ENCODE measurements around the gene LRP1.

The LRP1 gene

DNA sequence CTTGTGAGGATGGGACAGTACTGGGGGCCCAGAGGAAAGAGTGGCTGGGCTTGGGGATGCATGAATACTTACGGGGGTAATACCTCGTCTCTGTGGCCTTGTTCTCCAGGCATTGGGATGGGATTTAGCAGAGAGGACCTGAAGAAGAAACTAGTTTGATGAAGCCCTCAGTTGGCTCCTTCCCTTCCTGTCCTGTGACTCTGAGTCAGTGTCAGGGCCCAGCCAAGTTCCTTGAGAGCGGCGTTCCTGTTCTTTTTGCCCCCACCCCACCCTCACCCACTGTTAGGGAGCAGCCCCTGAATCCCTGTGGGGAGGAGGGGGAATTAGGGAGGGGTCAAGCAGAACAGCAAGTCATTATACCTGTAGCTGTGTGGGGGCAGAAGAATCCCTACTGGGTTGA is 24.4 kb downstream of the LRP1 start:
- no peak for DNase-seq (ENCODE audit: low read depth in 2 of 2, low spot score in 1 of 2)

DNA sequence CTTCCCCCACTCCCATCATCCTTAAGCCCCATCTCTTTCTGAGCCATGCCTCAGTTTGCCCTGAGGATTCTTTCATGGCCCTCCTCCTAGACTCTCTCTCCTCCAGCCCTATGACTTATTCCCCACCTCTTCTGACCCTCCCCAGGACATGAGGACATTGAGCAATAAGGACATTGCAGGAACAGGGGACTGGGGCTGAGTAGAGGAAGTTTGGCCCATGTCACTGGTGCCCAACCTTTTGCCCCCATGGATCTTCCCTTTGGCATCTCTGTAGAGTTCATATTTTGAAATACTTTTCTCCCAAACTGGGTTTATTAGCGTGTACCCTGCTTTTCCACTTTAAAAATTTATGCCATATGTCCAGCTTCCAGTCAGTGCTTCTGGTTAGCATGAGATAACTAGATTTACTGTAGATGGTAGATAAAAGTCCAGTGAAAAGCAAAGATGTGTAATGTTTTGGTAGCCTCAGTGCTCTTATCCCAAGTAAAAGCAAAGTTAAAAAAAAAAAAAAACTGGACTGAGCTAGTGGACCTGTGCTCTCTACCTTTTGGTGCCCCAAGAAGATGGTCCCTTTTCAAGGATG is 25.2 kb downstream of the LRP1 start:
- no peak for DNase-seq (ENCODE audit: low read depth in 2 of 2, low spot score in 1 of 2)

DNA sequence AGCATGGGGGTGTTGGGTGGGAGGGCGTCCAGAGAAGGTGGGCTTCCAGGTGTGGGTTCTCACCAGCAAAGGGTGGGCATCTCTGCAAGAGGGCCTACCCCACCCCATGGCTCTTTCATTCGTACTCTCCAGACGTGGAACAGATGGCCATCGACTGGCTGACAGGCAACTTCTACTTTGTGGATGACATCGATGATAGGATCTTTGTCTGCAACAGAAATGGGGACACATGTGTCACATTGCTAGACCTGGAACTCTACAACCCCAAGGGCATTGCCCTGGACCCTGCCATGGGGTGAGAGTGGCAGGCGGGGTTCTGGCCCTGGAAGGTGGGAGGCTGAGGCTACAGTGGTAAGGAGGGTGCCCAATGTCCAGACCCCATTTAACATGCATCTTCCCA is 25.8 kb downstream of the LRP1 start:
- DNase-seq (ENCODE audit: low read depth in 2 of 2, low spot score in 1 of 2), result no peak

DNA sequence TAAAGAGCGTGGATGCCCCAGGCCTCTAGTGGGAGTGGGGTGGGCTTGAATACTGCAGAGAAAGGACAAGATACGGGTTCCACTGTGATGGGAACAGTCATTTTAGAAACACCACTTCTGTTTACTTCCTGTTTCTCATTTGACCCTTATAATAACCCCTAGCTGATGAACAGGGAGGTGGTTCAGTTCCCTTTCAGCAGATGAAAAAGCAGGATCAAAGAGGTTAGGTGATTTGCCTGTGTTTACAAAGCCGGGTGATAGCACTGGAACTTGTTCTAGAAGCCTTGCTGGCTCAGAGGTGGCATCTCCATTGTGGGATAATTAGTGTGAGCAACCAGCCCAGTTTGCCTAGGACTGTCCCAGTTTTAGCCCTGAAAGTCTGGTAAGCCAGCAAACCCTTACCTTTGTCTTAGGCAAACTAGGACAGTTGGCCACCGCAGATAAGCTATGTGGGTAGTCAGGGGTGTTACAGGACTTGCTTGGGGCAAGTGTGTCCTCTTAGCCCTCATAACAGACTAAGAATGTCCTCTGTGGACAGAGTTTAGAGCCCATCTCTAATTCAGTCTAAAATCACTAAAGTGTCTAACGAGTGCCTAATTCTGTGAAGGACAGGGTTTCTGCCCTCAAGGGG is 26.6 kb downstream of the LRP1 start:
- DNase-seq (ENCODE audit: low read depth in 2 of 2, low spot score in 1 of 2), result no peak

DNA sequence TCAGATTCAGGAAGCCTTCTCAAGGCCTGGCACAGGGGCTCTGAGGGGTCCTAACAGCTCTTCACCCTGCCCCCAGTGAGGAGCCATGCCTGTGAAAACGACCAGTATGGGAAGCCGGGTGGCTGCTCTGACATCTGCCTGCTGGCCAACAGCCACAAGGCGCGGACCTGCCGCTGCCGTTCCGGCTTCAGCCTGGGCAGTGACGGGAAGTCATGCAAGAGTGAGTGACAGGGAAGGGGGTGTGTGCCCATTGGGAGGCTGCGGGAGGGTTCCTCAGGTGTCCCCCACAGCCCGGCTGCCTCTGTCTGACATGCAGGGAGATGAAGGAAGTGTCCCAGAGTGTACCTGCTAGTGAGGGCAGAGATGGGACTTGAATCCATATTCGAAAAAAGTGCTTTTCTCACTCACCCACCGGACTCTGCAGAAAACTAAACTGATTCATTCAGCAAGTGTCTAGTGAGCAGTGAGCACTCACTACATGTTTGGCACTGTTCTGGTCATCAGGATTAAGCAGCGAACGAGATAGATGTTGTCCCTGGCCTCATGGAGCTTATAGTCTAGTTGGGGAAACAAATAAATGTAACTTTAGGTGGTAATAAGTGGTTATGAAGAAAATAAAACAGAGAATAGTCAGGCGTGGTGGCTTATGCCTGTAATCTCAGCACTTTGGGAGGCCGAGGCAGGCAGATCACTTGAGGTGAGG is 28.6 kb downstream of the LRP1 start:
- DNase-seq (ENCODE audit: low read depth in 2 of 2, low spot score in 1 of 2), result no peak

DNA sequence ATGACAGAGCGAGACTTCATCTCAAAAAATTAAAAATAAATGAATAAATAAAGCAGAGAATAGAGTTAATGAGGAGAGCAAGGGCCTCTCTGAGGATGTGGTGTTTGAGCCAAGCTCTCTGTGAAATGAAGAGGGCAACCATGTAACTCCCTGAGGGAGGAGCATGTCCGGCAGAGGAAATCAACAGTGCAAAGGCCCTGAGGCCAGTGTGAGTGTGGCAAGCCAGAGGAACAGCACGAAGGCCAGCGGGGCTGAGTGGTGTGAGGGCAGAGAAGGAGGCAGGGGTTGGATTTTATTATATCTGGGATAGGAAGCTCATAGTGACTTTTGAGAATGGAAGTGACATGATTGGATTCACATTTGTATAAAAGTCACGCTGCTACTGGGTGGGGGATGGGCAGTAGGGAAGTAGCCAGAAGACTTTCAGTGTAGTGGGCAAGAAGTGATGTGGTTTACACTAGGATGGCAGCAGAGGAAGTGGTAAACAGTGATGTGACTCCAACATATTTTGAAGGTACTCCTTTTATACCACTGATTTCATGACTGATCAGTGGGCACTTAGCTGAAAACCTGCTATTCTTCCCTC is 29.4 kb downstream of the LRP1 start:
- no peak for DNase-seq (ENCODE audit: low read depth in 2 of 2, low spot score in 1 of 2)

DNA sequence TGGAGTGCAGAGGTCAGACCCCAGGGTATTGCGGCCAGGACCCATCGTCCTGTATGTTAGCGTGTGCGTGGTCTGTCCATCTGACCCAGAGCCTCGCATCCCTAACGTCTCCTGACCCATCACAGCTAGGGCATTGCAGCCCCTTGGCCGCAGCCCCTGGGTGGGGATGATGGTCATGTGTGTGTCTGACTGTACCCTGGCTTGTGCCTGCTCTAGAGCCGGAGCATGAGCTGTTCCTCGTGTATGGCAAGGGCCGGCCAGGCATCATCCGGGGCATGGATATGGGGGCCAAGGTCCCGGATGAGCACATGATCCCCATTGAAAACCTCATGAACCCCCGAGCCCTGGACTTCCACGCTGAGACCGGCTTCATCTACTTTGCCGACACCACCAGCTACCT is 29.9 kb downstream of the LRP1 start:
- no peak for DNase-seq (ENCODE audit: low read depth in 2 of 2, low spot score in 1 of 2)

DNA sequence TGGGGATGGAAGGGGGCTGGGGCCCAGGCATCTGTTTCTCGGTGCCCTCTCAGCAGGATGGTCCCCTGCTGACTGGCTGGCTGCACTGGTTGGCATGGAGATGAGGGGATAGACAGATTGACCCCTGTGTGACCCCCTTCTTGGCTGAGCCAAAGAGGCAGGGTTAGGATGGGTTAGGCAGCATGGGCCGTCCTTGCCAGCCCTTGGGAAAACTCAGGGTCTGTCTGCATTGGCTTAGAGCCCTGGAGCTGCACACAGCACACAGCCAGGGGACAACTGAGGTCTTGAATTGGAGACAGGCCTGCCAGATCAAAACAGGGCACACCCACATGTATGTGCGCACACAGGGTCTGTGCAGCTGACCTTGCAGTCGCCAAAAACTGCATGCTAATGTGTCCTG is 30.4 kb downstream of the LRP1 start:
- no peak for DNase-seq (ENCODE audit: low read depth in 2 of 2, low spot score in 1 of 2)

DNA sequence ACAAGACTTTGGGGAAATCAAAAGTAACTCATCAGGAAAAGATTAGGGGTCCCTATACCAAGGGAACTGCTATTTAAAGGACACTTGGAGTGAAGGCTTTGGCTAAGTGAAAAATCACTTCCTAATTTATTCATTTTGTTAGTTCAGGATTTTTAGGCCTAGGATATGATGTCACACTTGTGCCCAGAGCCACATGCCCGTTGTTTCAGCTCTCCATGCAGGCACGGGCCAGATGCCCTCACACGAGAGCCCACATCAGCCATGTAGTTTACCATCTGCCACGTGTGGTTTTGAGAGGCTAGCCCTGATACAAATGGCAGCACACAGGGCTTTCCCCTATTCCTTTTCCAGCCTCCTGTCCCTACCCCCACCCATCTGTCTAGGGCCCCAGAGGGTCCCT is 31.0 kb downstream of the LRP1 start:
- DNase-seq (ENCODE audit: low read depth in 2 of 2, low spot score in 1 of 2), result no peak

DNA sequence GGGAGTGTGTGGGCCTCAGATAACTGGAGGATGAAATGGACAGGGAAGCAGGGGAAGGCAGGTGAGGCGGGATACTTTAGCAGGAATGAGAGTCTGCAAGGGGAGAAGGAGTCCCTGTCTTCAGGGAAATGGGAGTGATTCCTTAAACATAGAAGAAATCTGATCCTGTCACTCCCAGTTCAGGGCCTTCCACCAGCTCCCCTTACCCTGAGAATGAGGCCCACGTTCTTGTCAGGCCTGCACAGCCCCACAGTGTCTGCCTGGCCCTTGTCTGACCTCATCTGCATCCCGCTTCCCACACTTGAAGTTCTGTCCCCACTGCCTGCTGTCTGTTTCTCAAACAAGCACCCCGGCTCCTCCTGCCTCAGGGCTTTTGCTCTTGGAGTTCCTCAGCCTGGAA is 31.8 kb downstream of the LRP1 start:
- no peak for DNase-seq (ENCODE audit: low read depth in 2 of 2, low spot score in 1 of 2)

DNA sequence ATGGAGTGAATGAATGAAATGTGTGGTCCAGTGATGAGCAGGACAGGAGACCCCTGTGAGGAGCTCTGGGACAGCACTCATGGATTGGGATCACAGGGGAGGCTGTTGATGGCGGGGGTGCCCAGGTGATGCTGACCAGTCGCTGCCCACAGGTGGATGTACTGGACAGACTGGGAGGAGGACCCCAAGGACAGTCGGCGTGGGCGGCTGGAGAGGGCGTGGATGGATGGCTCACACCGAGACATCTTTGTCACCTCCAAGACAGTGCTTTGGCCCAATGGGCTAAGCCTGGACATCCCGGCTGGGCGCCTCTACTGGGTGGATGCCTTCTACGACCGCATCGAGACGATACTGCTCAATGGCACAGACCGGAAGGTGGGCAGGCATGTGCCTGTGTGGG is 32.5 kb downstream of the LRP1 start:
- no peak for DNase-seq (ENCODE audit: low read depth in 2 of 2, low spot score in 1 of 2)

DNA sequence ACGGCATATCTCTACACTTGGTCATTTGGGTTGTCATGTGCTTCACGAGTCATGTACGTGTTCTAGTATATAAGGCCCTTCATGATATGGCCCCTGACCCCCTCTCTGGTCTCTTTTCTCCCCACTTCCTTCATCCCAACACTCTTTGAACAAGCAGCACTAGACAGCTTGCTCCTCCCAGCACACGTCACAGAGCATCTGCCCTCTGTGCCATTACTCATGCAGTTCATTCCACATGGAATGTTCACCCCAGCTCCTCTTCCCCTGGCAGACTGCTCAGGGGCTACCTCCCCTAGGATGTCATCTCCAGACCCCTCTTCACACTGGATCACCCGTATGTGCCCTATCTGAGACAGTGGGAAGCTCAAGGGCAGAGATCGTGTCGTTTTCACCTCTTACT is 33.2 kb downstream of the LRP1 start:
- DNase-seq (ENCODE audit: low read depth in 2 of 2, low spot score in 1 of 2), result no peak

DNA sequence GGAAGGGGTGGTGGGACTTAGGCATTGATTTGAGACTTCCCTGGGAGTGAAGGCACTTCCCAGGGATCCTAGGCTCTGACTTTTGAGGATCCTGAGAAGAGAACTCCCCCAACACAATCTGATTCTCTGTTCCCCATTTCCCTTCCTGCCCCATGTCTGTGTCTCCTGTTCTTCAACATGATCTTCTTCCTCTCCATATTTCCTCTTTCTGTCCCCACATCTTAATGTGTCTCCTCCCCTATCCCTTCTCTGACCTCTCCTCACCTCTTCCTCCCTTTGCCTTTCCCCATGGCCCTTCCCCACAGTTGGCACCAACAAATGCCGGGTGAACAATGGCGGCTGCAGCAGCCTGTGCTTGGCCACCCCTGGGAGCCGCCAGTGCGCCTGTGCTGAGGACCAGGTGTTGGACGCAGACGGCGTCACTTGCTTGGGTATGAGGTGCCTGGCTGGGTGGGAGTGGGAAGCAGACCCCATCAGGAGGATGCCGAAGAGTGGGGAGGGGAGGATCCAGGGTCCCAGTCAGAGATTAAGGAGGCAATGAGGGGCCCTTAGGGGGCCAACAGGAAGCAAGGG is 34.4 kb downstream of the LRP1 start:
- no peak for DNase-seq (ENCODE audit: low read depth in 2 of 2, low spot score in 1 of 2)

DNA sequence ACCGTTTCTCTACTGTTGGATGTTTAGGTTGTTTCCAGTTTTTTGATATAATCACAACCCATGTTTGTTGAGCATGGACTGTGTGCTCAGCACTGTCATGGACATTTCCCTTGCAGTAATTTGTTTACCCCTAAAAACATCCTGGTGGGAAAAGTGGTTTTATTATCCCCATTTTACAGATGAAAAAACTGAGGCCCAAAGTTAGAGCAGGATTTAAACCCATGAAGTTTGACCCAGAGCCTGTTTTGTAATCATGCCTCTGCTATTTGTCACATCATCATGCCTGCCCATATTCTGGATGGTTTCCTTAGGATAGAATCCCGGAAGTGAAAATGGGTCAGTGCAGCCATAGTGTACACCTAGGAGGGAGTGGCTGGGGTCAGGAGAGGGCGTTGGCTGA is 36.2 kb downstream of the LRP1 start:
- DNase-seq (ENCODE audit: low read depth in 2 of 2, low spot score in 1 of 2), result no peak

DNA sequence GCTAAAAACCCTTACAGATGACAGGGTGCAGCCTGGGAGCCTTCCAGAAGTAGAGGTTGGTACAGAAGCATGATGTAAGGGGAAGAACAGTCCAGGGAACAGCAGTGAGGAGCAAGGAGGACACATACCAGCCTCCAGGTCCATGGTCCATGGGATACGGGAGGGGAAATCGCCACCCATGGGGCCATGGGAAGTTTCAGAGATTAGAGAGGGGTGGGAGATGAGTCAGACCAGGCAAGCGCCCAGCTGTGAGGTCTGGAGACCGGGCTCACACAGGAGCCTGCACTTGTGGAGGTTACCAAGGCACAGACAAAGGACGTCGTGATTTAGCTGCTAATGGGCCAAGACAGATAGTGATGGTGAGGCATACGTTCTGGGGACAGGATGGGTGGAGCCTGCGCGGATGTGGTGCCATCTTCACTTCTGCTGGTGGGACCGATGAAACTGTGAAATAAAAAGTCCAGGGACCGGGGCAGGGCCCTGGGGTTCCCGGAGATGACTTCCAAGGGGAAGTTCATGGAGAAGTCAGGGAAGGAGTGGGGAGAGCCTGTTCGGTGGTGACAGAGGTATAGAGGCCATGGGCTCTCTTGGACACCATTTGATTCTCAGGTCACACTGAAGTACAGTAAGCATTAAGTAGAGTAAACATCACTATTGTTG is 36.8 kb downstream of the LRP1 start:
- DNase-seq (ENCODE audit: low read depth in 2 of 2, low spot score in 1 of 2), result no peak

DNA sequence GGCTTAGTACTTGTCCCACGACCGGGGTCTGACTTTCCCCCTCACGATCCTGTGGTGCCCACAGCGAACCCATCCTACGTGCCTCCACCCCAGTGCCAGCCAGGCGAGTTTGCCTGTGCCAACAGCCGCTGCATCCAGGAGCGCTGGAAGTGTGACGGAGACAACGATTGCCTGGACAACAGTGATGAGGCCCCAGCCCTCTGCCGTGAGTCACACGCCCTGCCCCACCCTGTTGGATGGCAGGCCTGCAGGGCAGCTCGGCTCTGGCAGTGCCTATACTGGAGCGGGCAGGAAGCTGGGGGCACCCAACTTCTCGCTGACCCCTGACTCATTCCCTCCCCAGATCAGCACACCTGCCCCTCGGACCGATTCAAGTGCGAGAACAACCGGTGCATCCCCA is 37.5 kb downstream of the LRP1 start:
- no peak for DNase-seq (ENCODE audit: low read depth in 2 of 2, low spot score in 1 of 2)

DNA sequence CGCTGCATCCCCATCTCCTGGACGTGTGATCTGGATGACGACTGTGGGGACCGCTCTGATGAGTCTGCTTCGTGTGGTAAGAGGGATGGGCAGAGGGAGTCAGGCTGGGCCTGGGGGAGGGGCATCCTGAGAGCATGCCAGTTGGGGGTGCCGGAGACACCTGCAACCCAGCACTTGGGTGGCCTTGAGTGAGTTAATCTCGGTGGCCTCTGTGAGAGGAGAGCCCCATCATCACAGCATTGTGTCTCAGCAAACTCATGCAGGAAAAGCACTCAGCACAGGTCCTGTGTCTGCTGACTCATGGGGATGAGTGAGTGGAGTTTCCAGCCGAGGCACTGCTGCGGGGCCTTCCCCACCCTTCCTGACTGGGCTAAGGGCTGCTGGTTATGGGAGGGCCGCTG is 38.7 kb downstream of the LRP1 start:
- DNase-seq (ENCODE audit: low read depth in 2 of 2, low spot score in 1 of 2), result no peak

DNA sequence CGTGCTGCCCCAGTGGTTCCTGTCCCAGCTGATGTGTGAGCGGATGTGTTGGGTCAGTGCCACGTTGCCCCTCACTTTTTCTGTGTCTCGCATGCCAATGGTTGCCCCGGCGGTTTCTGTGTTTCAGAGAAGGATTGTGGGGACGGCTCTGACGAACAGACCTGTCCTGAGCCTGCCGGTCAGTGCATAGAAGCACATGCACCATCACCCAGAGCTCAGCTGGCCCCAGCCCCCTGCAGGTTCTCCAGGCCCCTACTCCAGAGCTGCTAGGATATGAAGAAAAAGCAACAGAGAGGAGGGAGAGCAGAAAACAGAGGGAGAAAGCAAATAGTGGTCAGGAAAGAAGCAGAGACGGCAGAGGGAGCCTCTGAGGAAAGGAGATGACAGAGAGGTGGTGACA is 39.8 kb downstream of the LRP1 start:
- no peak for DNase-seq (ENCODE audit: low read depth in 2 of 2, low spot score in 1 of 2)

DNA sequence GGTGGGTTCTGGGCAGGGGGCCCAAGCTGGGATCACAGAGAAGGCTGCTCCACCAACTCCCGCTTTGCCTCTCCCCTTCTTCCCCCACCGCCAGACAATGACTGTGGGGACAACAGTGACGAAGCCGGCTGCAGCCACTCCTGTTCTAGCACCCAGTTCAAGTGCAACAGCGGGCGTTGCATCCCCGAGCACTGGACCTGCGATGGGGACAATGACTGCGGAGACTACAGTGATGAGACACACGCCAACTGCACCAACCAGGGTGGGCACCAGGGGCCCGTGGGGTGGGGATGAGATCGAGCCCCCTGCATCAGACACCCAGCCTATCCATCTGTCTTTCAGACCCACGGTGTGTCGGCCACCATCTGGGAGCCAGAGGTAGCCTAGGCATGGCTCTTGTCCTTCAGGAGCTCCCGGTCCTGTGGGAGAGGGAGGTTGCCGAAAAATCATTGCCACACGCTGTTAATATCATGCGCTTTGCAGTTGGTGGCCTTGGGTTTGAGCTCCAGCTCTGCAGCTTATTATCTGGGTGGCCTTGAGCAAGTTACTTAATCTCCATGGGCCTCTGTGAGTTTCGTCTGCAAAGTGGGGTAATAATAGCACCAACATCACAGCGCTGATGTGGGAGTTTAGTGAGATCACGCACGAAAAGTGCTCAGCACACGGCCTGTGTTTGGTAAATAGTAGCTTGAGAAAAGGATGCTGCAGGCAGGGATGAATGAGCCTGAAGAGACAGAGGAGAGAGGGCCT is 40.9 kb downstream of the LRP1 start:
- DNase-seq (ENCODE audit: low read depth in 2 of 2, low spot score in 1 of 2), result no peak

DNA sequence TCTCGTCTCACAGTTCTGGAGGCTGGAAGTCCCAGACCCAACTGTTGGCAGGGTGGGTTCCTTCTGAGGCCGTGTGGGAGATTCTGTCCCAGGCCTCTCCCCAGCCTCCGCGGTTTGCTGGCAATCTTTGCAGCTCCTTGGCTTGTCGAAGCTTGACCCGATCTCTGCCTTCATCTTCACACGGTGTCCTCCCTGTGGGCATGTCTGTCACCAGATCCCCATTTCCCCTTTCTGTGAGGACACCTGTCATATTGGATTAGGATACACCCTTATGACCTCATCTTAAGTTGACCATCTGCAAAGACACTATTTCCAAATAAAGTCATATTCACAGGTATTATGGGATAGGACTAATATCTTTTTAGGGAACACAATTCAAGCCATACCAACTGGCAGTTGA is 41.7 kb downstream of the LRP1 start:
- no peak for DNase-seq (ENCODE audit: low read depth in 2 of 2, low spot score in 1 of 2)

DNA sequence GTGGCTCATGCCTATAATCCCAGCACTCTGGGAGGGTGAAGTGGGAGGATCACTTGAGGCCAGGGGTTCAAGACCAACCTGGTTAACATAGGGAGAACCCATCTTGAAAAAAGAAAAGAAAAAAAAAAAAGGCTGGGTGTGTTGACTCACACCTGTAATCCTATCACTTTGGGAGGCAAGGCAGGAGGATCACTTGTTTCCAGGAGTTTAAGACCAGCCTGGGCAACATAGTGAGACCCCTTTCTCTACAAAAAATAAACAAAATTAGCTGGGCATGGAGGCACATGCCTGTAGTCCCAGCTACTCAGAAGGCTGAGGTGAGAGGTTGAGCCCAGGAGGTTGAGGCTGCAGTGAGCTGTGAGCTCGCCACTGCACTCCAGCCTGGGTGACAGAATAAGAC is 42.1 kb downstream of the LRP1 start:
- DNase-seq (ENCODE audit: low read depth in 2 of 2, low spot score in 1 of 2), result no peak
